ENCODE data around the gene ERBB4. TPM values are rescaled to one million over a fixed set of nuclear protein-coding genes. Genes with fewer than 3 reads are reported as not detected.

The ERBB4 gene
- total and polyA plus RNA-seq, 7 donors, result 0.07 to 7.5 (median 2.0) TPM

- Histone ChIP-seq H3K27me3 (ENCODE audit: insufficient read depth in 3 of 3, low read length in 2 of 3) (no peaks in the 10 kb centered on the region), H3K4me3 (no peak overlapping the region), H3K9me3 (no peaks in the 10 kb centered on the region), H3K36me3 (ENCODE audit: insufficient read depth in 1 of 2, low read depth in 1 of 2) (no peaks in the 10 kb centered on the region), H3K4me1 (peaks cover 3% of the 10 kb centered on the region), H3K27ac (no peak overlapping the region)
- DNase-seq (no peak), ATAC-seq (no peak)
- WGBS, 3 donors, result 90 to 100% (median 91%) methylated on average over 1 of the region's 1 CpG
- TF ChIP-seq CTCF (IDR thresholded peaks at IDR 0.05), result no peak
- intact Hi-C loops (cut with DNase I), result loop anchor here in 1 of 2 donors (5.0 kb wide), 1 partner anchor 377 kb away; no protein-coding TSS in a partner anchor
These were observed 393.5 kb downstream of the ERBB4 start for GRCh38 chr2:212145121-212145520.

- no peak overlapping the region for H3K4me3 ChIP-seq
- no peak for ATAC-seq
These were observed 396.0 kb downstream of the ERBB4 start for GRCh38 chr2:212142631-212143030.

GRCh38 chr2:212141499-212141898 lies 397.1 kb downstream of the ERBB4 start:
- no peak for DNase-seq
- Histone ChIP-seq H3K27me3 (ENCODE audit: insufficient read depth in 3 of 3, low read length in 2 of 3) (no peaks in the 10 kb centered on the region), H3K9me3 (no peaks in the 10 kb centered on the region), H3K4me1 (peaks cover 3% of the 10 kb centered on the region), H3K4me3 (no peak overlapping the region), H3K27ac (no peak overlapping the region), H3K36me3 (ENCODE audit: insufficient read depth in 1 of 2, low read depth in 1 of 2) (no peaks in the 10 kb centered on the region)
- ATAC-seq, result no peak
- intact Hi-C loops (cut with DNase I), result no loop called here
- 84 to 96% (median 95%) methylated on average over 1 of the region's 1 CpG for WGBS, 3 donors
- no peak for TF ChIP-seq CTCF (IDR thresholded peaks at IDR 0.05)

More at GRCh38 chr2:212142631-212143030, 396.0 kb downstream of the ERBB4 start:
- H3K27ac ChIP-seq, result no peak overlapping the region
- H3K27me3 ChIP-seq (ENCODE audit: insufficient read depth in 3 of 3, low read length in 2 of 3), result no peaks in the 10 kb centered on the region
- no peaks in the 10 kb centered on the region for H3K36me3 ChIP-seq (ENCODE audit: insufficient read depth in 1 of 2, low read depth in 1 of 2)
- no peak for DNase-seq
- WGBS, 3 donors, result 51 to 60% (median 54%) methylated on average over 2 of the region's 2 CpGs
- intact Hi-C loops (cut with DNase I), result no loop called here
- no peak for TF ChIP-seq CTCF (IDR thresholded peaks at IDR 0.05)
- peaks cover 3% of the 10 kb centered on the region for H3K4me1 ChIP-seq
- H3K9me3 ChIP-seq, result no peaks in the 10 kb centered on the region

GRCh38 chr2:212136216-212136795 lies 402.3 kb downstream of the ERBB4 start:
- peaks cover 2% of the 10 kb centered on the region for H3K4me1 ChIP-seq
- WGBS, 3 donors, result 65 to 76% (median 73%) methylated on average over 2 of the region's 2 CpGs
- H3K36me3 ChIP-seq (ENCODE audit: insufficient read depth in 1 of 2, low read depth in 1 of 2), result no peaks in the 10 kb centered on the region
- no peak overlapping the region for H3K4me3 ChIP-seq
- no peak for TF ChIP-seq CTCF (IDR thresholded peaks at IDR 0.05)
- no peak for DNase-seq
- no peak overlapping the region for H3K27ac ChIP-seq
- intact Hi-C loops (cut with DNase I), result no loop called here
- no peak for ATAC-seq
- no peaks in the 10 kb centered on the region for H3K27me3 ChIP-seq (ENCODE audit: insufficient read depth in 3 of 3, low read length in 2 of 3)
- no peaks in the 10 kb centered on the region for H3K9me3 ChIP-seq

GRCh38 chr2:212135739-212136138 lies 402.9 kb downstream of the ERBB4 start:
- H3K4me3 ChIP-seq, result no peak overlapping the region
- H3K4me1 ChIP-seq, result no peaks in the 10 kb centered on the region
- H3K9me3 ChIP-seq, result no peaks in the 10 kb centered on the region
- ATAC-seq (no peak), DNase-seq (no peak)
- 43 to 51% (median 49%) methylated on average over 2 of the region's 2 CpGs for WGBS, 3 donors
- TF ChIP-seq CTCF (IDR thresholded peaks at IDR 0.05), result no peak
- no peak overlapping the region for H3K27ac ChIP-seq
- no peaks in the 10 kb centered on the region for H3K36me3 ChIP-seq (ENCODE audit: insufficient read depth in 1 of 2, low read depth in 1 of 2)
- intact Hi-C loops (cut with DNase I), result no loop called here
- H3K27me3 ChIP-seq (ENCODE audit: insufficient read depth in 3 of 3, low read length in 2 of 3), result no peaks in the 10 kb centered on the region
